Measurements from ENCODE around the gene MTIF3.

Gene MTIF3

DNA sequence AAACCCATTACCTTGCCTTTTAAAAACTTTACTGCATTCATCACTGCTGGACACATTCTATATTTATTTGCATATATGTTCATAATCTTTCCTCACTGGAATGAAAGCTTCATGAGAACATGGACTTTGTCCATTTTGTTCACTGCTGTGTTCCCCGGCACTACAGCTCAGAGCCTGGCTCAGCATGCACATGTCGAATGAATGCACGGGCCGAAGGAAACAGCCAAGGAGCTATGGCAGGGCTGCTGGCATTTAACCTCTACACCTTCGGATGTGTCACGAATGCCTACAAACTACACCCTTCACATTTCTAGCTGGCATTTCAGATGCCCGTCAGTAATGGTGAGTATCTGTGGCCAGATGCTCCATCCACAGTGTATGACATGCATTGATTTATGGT, 7.6 kb downstream of the MTIF3 start:
- Histone ChIP-seq H3K4me1 (ENCODE audit: insufficient read depth, low read length) (no peaks in the 10 kb centered on the region), H2AFZ (ENCODE audit: low read depth, low read length) (no peak overlapping the region), H3K36me3 (ENCODE audit: insufficient read depth, low read length) (peaks cover 15% of the 10 kb centered on the region), H3K9me3 (ENCODE audit: low read length) (no peaks in the 10 kb centered on the region), H3K27me3 (ENCODE audit: insufficient read depth, low read length) (no peaks in the 10 kb centered on the region), H3K4me3 (ENCODE audit: low read length) (no peak overlapping the region)

DNA sequence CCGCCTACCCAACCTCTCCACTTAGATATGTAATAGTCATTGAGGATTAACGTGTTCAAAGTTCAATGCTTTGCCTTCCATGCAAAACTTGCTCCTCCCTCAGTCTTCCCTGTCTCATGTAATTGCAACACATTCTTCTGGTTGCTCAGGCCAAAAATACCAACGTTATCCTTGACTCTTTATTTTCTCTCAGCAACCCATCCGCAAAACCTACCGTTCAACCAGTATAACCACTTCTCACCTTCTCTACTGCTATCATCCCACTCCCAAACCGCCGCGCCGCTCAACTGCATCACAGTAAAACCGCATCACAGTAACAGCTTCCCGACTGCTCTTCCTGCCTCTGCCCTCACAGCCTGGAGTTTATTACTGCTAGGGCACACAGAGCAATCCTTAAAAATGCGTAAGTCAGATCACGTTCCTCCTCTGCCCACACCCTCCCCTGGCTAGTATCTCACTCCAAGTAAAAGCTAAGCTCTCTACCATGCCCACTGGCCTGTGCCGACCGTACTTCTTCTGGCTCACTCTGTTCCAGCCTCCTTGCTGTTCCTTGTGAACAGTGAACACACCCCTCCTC, 8.2 kb downstream of the MTIF3 start:
- Histone ChIP-seq H3K27me3 (ENCODE audit: insufficient read depth, low read length) (no peaks in the 10 kb centered on the region), H2AFZ (ENCODE audit: low read depth, low read length) (no peak overlapping the region), H3K4me3 (ENCODE audit: low read length) (no peak overlapping the region), H3K4me1 (ENCODE audit: insufficient read depth, low read length) (no peaks in the 10 kb centered on the region), H3K9me3 (ENCODE audit: low read length) (no peaks in the 10 kb centered on the region), H3K36me3 (ENCODE audit: insufficient read depth, low read length) (peaks cover 16% of the 10 kb centered on the region)

DNA sequence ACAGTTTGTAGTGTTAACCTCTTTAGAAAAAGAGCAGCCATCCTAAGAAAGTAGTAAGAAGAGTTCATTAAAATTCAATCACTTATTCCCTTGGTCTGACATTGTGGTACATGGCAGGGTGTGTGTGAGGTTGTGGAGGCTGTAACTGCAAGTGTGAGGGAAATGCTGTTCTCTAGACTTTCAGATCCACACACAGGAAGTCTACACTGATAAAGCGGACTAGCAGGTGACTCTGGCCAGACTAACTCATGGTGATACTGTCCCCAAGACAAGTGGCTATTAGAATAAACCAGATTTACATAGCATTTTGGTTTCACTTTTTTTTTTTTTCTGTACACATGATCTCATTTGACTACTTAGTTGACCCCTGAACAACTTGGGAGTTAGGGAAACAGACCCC, 10.0 kb downstream of the MTIF3 start:
- Histone ChIP-seq H3K36me3 (ENCODE audit: insufficient read depth, low read length) (peaks cover 31% of the 10 kb centered on the region), H3K9me3 (ENCODE audit: low read length) (no peaks in the 10 kb centered on the region), H3K4me3 (ENCODE audit: low read length) (no peak overlapping the region), H2AFZ (ENCODE audit: low read depth, low read length) (no peak overlapping the region), H3K4me1 (ENCODE audit: insufficient read depth, low read length) (no peaks in the 10 kb centered on the region), H3K27me3 (ENCODE audit: insufficient read depth, low read length) (no peaks in the 10 kb centered on the region)

DNA sequence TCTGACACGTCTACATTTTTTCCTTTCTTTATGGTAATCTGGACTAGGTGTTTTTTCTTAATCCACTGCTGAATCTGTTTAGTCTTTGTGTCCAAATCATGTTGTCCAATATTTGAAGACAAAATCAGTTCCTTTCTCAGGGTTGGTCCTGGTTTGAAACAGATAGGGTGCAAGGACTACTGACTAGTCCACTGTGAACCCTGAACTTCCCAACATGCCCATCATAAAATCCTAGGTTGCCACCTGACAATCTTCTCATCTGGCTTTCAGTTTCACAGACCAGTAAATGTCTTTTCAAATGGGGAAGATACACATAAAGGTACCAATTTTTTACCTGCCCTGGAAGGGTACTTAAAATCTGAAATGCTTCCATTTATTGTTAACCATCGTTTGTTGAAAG, 13.2 kb downstream of the MTIF3 start:
- no peaks in the 10 kb centered on the region for H3K4me1 ChIP-seq (ENCODE audit: insufficient read depth, low read length)
- no peaks in the 10 kb centered on the region for H3K9me3 ChIP-seq (ENCODE audit: low read length)
- no peak overlapping the region for H2AFZ ChIP-seq (ENCODE audit: low read depth, low read length)
- no peaks in the 10 kb centered on the region for H3K27me3 ChIP-seq (ENCODE audit: insufficient read depth, low read length)
- peaks cover 55% of the 10 kb centered on the region for H3K36me3 ChIP-seq (ENCODE audit: insufficient read depth, low read length)
- H3K4me3 ChIP-seq (ENCODE audit: low read length), result no peak overlapping the region

DNA sequence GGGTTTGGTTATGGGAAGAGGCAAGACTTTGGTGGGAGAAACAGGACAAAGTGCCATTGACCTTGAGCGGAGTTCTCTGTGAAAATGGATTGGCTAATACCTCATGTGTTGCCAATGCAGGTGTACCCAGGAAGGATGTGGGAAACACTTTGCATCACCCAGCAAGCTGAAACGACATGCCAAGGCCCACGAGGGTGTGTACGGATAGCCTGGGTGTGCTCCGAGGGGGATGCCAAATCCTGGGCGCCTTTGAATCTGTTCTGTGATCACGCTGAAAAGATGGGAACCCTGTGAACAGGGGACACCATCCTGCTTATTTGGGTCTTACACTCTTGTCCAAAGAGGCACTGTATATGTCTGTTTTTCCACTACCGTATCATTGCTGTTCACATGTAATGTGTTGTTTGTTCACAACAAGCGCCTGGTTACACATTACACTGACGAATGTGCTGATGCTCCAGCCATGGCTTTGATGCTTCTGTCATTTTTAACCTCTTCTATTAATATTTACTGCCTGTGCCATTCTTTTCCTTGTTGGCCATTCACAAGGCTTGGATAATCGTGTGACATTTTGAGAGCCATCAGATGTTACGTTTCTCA, 17.7 kb downstream of the MTIF3 start:
- Histone ChIP-seq H3K36me3 (ENCODE audit: insufficient read depth, low read length) (peaks cover 75% of the 10 kb centered on the region), H3K4me3 (ENCODE audit: low read length) (no peak overlapping the region), H3K27me3 (ENCODE audit: insufficient read depth, low read length) (no peaks in the 10 kb centered on the region), H3K4me1 (ENCODE audit: insufficient read depth, low read length) (no peaks in the 10 kb centered on the region), H2AFZ (ENCODE audit: low read depth, low read length) (no peak overlapping the region), H3K9me3 (ENCODE audit: low read length) (no peaks in the 10 kb centered on the region)

DNA sequence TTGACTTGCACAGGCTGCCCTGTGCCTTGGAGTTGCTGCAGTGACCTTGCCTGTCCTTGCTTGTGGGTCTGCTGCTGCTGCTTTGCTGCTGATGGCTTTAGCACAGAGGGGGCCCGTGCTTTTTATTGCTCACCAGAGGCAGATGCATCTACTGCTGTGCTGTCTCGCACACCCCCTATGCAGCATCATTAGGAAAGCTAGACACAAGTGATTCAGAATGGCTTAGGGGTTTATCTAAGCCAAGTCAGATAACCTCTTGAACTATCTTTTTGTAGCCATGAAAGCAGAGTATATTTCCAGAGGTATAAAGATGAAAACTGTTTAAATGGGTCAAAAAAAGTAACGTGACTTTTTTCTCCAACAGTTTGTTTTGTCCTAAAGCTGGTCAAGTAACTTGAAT, 18.2 kb downstream of the MTIF3 start:
- Histone ChIP-seq H2AFZ (ENCODE audit: low read depth, low read length) (no peak overlapping the region), H3K36me3 (ENCODE audit: insufficient read depth, low read length) (peaks cover 79% of the 10 kb centered on the region), H3K4me1 (ENCODE audit: insufficient read depth, low read length) (no peaks in the 10 kb centered on the region), H3K4me3 (ENCODE audit: low read length) (no peak overlapping the region), H3K9me3 (ENCODE audit: low read length) (no peaks in the 10 kb centered on the region), H3K27me3 (ENCODE audit: insufficient read depth, low read length) (no peaks in the 10 kb centered on the region)

DNA sequence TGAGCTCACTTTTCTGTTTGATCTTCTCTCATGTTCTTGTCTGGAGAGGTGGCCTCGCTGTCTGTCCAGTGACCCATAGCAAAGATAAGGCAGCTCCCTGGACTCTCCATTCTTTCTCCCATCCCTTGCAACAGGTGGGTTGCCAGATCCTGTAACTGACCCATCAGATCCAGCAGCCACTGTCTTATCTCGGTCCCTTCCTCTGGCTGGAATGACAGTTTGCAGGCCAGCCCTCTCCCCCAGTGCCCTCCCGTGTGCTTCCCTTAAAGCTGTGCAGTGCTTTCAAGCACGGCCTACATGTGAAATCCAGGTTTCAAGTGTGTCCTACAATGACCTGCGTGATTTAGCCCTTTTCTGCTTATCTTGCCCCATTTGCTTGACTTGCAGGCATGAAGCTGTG, 22.2 kb downstream of the MTIF3 start:
- no peaks in the 10 kb centered on the region for H3K9me3 ChIP-seq (ENCODE audit: low read length)
- H3K36me3 ChIP-seq (ENCODE audit: insufficient read depth, low read length), result peaks cover 47% of the 10 kb centered on the region
- H3K4me1 ChIP-seq (ENCODE audit: insufficient read depth, low read length), result peaks cover 24% of the 10 kb centered on the region
- no peak overlapping the region for H2AFZ ChIP-seq (ENCODE audit: low read depth, low read length)
- no peaks in the 10 kb centered on the region for H3K27me3 ChIP-seq (ENCODE audit: insufficient read depth, low read length)
- no peak overlapping the region for H3K4me3 ChIP-seq (ENCODE audit: low read length)

DNA sequence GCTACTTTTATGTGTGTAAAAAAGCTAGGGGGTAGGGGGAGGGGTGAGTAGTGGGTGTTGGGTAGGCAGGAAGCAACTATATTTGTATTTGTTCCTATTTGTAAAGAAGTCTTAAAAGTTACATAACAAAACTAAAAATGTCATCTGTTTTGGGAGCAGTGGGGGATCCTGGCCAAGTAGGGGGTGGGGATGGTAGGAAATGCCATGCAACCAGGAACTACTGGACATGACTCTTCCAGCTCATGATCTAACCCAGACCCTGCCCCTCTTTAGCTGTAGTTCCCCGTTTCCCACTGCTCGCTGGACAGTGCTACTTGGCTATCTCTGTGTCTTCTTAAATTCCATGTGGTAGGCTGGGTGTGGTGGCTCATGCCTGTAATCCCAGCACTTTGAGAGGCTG, 22.7 kb downstream of the MTIF3 start:
- H3K4me1 ChIP-seq (ENCODE audit: insufficient read depth, low read length), result peaks cover 24% of the 10 kb centered on the region
- peaks cover 42% of the 10 kb centered on the region for H3K36me3 ChIP-seq (ENCODE audit: insufficient read depth, low read length)
- no peaks in the 10 kb centered on the region for H3K27me3 ChIP-seq (ENCODE audit: insufficient read depth, low read length)
- H3K9me3 ChIP-seq (ENCODE audit: low read length), result no peaks in the 10 kb centered on the region
- H2AFZ ChIP-seq (ENCODE audit: low read depth, low read length), result no peak overlapping the region
- no peak overlapping the region for H3K4me3 ChIP-seq (ENCODE audit: low read length)

GRCh38 chr13:27425918-27426630, 24.3 kb downstream of the MTIF3 start:
- peaks cover 36% of the 10 kb centered on the region for H3K36me3 ChIP-seq (ENCODE audit: insufficient read depth, low read length)
- peaks cover 24% of the 10 kb centered on the region for H3K4me1 ChIP-seq (ENCODE audit: insufficient read depth, low read length)
- no peaks in the 10 kb centered on the region for H3K27me3 ChIP-seq (ENCODE audit: insufficient read depth, low read length)
- peak overlapping the region; percentile 78 for H3K4me3 ChIP-seq (ENCODE audit: low read length)
- H2AFZ ChIP-seq (ENCODE audit: low read depth, low read length), result no peak overlapping the region
- no peaks in the 10 kb centered on the region for H3K9me3 ChIP-seq (ENCODE audit: low read length)

GRCh38 chr13:27425158-27425917, 25.0 kb downstream of the MTIF3 start:
- Histone ChIP-seq H3K36me3 (ENCODE audit: insufficient read depth, low read length) (peaks cover 30% of the 10 kb centered on the region), H3K4me1 (ENCODE audit: insufficient read depth, low read length) (peaks cover 24% of the 10 kb centered on the region), H3K9me3 (ENCODE audit: low read length) (no peaks in the 10 kb centered on the region), H3K27me3 (ENCODE audit: insufficient read depth, low read length) (peaks cover 5% of the 10 kb centered on the region), H3K4me3 (ENCODE audit: low read length) (peak overlapping the region; percentile 78), H2AFZ (ENCODE audit: low read depth, low read length) (peak overlapping the region; percentile 69)

DNA sequence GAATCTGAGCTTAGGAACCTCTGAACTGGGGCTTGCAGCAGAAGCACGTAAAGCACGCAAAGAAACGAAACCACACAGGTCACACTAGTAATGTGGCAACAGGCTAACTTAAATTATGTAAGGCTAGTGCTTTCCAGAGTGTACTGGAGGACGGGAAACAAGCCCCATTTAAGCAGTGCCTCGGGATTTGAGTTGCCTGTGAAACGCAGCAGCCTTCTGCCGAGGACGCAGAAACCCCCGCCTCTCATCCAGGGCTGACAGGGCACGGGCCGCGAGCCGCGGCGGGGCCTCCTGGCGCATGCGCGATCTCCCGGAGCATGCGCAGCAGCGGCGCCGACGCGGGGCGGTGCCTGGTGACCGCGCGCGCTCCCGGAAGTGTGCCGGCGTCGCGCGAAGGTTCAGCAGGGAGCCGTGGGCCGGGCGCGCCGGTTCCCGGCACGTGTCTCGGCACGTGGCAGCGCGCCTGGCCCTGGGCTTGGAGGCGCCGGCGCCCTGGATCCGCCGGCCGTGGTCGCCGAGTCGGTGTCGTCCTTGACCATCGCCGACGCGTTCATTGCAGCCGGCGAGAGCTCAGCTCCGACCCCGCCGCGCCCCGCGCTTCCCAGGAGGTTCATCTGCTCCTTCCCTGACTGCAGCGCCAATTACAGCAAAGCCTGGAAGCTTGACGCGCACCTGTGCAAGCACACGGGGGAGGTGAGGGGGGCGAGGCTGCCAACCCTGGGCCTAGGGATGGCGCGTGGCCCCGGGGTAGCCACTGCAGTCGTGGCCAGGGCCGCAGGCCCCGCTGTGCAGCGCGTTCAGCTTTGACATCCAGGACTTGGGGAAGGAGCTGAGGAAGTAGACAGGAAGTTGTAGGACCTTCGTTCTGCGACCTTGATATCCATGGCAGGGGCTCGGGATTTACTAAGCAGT, 25.9 kb downstream of the MTIF3 start, which contains the start of gene GTF3A:
TSS of gene GTF3A (plus strand) at position 374 of the 912 bp plus-strand sequence.
- Histone ChIP-seq H3K36me3 (ENCODE audit: insufficient read depth, low read length) (peaks cover 23% of the 10 kb centered on the region), H3K27me3 (ENCODE audit: insufficient read depth, low read length) (peaks cover 5% of the 10 kb centered on the region), H3K4me1 (ENCODE audit: insufficient read depth, low read length) (peaks cover 24% of the 10 kb centered on the region), H3K4me3 (ENCODE audit: low read length) (peak within 1 kb of the TSS; percentile 78), H3K9me3 (ENCODE audit: low read length) (no peaks in the 10 kb centered on the region), H2AFZ (ENCODE audit: low read depth, low read length) (peak within 1 kb of the TSS; percentile 69)

GRCh38 chr13:27423333-27423732, 27.0 kb downstream of the MTIF3 start:
- Histone ChIP-seq H3K4me3 (ENCODE audit: low read length) (no peak overlapping the region), H3K4me1 (ENCODE audit: insufficient read depth, low read length) (peaks cover 24% of the 10 kb centered on the region), H3K27me3 (ENCODE audit: insufficient read depth, low read length) (peaks cover 8% of the 10 kb centered on the region), H3K9me3 (ENCODE audit: low read length) (no peaks in the 10 kb centered on the region), H3K36me3 (ENCODE audit: insufficient read depth, low read length) (peaks cover 11% of the 10 kb centered on the region), H2AFZ (ENCODE audit: low read depth, low read length) (no peak overlapping the region)

All from neuron (in vitro differentiated cells).